Activated T-cell treated with anti-CD3 and anti-CD28 coated beads for 24 hours (primary cell): ENCODE results near the gene OLFML1.
A peak's percentile ranks its signal among the peaks of the same experiment; 100 is the strongest.
"Not testable (repeated sequence)": the region's sequence is repeated elsewhere in the genome, so short reads cannot be mapped to it uniquely, and the experiment has no call there.

Source experiments
- DNase-seq: peaks from one replicate; pipeline ENCODE4 v3.0.0-alpha.2; 2020; ENCODE audit warnings: low read depth

OLFML1 gene

DNA sequence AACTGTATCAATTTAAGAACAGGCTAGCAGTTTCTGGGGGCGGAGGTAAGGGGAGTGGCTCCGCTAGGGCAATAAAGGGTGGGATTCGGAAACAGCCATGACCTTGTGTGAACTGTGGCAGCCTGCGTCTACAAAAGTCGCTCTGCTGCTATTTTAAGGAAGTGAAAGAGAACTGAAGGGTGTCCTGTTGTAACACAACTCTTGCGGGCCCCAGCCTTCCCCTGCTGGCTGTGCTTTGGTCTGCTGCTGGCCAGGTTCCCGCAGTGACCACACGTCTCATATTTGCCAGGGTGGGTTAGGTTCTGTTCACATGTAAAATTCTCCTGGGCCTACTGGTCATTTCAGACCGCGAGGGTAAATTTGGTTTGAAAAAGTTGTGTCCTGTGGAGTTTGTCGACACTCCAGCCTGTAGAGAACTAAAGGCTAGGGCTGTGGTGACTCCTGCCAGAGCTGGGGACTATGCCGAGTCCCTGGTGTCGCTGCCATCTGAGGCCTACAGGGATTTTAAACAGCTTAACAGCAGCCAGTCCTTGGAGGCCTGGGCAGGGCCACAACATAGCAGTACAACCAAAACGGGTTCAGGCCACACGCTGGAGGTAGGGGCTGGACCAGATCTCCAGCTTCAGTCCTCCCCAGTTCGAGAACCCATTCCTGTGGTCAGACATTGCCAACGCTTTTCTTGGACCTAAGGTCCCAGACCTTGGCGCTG is 27.4 kb downstream of the OLFML1 start:
- no peak for DNase-seq

DNA sequence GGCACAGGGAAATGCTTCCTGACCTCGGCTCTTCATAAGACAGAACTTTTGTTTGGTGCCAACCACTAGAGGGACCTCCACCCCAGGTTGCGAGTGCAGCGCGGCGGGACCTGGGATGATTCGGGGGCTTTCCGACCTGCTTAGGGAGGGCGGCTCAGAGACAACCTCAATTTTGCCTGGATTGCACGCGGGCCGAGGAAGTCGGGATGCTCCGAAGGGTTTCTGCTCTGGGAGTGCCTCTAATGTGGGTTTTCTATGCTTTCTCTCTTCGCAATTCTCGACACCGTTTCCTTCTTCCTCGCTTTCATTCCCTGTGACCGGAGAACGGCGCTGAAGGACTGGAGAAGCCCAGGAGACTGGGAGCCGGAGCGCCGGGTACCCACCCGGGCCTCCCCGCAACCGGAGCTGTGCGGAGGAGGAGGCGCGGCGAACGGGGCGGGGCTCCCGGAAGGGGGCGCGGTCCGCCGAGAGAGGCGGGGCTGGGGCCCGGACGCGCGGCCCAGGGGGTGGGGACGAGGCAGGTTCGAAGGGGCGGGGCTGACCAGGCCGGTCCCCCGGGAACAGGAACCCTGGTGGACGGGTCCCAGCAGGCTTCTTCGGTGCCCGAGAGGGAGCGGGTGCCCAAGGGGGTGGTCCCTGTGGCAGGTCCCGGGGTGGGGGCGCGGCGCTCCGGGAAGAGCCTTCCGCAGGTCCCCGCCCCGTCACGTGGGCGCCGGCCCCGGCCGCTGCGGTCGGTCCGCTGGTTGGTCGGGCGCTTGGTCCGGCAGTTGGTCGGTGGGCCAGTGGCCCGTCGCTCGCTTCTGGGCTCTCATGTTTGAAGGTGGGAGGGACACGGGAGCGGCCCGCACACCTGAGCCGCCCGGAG is 28.2 kb downstream of the OLFML1 start, which contains the start of gene PPFIBP2:
TSS of gene PPFIBP2 (plus strand) at position 766 of the 865 bp plus-strand sequence. CDS start 35,477 bp downstream, outside the sequence.
- DNase-seq = peak; percentile 80

DNA sequence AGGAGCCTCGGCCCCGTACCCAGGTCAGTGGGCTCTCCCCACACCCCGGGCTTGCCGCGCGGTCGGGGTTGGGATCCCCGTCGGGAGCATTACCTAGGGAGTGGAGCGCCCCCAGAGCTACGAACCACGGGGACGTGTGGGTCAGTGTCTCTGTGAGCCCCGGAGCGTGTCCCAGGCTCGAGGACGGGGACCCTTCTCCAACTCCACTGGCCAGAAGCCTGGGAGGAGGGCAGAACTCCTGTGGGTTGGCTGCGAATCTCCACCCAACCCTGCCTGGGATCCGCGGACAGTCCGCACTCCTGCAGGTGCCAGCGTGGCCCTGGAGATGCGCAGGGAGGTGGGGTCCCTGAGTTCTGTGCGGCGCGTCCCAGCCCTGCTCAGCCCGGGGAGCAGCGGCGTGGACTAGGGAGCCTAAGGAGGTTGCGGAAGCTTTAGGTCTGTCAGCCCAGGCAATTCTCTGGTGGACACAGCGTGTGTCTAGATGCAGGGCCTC is 28.8 kb downstream of the OLFML1 start:
- peak; percentile 13 for DNase-seq

DNA sequence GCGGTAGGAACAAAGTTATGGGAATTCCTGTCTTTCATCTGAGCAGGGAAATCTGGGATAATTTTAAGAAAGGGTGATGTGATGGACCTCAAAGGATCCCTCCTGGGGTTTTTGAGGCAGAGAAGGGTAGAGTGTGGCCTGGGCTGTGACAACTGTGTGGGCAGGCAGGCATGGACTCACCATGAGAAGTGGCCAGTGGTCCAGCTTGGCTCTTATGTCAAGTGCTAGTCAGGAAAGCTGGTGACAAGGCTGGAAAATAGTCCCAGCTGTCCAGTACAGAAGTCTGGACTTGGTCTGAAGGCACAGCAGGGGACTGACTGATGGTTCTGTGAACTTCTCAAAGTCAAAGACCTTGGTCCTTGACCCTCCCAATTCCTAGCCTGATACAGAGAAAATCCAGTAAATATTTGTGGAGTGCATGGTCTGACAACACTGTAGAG is 30.2 kb downstream of the OLFML1 start:
- no peak for DNase-seq

DNA sequence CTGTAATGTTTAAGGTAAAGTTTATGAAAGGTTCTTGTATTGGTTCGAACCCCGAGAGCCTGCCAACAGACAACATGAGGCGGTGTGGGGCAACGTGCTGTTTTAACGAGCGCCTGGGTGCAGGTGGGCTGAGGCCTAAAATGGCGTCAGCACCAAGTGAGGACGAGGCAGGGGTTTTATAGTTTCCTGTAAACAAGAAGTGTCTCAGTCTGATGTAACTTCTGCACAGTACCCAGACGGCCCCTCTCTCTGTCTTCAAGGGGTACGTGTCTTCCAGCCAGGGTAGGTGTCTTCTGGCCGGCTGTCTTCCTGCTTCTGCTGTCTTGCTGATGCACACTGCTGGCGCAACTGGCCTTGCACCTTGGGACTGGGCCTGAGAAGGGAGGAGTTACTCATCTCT is 31.2 kb downstream of the OLFML1 start:
- no peak for DNase-seq

DNA sequence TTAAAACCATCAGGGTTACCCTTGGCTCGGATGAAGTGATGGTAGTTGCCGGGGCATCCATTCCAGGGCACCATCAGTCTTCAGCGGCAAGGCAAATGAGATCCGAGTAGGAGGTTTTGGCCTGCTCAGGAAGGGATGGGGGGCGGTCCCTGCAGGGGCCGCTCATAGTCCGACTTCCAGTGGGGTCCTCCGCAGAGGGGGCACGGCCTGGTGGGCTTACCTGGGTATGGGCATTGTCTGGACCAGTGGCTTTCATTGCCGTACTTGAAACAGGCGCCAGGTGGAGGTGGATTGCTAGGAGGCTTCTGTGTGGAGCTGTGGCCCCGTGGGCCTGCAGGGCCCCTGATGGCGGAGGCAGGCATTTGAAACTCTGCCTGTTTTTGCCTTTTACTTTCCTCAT is 32.4 kb downstream of the OLFML1 start:
- not testable (repeated sequence) for DNase-seq

DNA sequence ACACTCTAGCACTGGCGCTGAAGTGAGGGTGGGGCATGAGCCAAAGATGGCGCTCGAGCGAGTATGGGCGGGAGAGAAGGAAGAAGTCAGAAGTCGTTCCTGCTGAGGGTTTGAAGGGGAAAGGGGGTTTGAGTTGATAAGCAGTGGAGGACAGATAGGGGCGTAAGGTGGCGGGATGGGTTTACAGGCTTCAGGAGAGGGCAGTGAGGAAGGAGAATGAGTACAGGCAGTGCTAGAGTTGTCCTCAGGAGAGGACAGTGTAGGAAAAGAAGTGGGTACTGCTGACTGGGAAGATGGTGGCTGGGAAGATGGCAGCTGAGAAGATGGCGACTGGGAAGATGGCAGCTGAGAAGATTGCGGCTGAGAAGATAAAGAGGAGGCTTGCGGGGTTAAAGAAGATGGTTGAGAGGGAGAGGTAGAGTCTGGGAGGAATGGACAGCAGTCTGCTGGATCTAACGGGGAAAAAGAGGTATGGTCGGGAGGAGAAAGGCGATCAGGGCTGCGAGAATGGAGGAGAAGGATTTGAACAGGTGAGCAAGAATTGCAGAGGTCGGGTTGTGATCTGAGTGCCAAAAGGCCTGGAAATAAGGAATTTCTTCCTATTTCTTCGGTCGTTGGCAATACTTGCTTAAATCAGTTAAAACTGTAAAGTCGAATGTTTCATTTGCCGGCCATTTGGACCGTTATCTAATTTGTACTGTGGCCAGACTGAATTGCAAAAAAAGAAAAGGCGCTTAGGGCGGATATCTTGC is 33.7 kb downstream of the OLFML1 start:
- DNase-seq = no peak

DNA sequence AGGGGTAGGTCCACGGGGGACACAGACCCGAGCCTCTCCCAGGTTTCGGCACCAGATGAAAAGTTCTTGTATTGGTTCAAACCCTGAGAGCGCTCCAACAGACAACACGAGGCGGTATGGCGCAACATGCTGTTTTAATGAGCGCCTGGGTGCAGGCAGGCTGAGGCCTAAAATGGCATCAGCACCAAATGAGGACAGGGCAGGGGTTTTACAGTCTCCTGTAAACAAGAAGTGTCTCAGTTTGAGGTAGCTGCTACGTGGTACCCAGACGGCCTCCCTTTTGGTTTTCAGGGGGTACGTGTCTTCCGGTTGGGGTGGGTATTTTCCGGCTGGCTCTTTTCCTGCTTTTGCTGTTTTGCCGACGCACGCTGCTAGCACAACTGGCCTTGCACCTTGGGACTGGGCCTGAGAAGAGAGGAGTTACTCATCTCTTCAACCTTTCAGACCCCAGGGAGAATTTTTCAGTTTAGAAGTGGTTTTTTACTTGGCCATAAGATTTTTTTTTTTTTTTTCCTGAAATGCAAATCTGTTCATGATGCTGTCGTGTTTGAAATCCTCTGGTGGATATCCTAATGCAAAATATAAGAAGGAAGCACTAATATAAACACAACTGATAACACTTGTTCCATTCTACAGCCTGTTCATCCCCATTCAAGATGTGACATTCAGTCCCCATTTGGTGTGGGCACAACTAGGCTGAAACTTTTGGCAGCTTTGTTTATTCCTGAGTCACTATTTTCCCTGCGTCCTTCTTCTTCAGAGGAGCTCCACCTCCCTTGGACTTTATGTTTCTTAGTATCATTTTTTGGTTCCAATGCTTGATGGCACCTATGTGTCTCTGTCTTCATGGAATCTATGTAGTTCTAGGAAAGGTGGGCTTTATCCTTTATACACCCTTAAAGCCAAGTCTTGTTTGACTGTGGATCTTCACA is 35.0 kb downstream of the OLFML1 start:
- DNase-seq = no peak

DNA sequence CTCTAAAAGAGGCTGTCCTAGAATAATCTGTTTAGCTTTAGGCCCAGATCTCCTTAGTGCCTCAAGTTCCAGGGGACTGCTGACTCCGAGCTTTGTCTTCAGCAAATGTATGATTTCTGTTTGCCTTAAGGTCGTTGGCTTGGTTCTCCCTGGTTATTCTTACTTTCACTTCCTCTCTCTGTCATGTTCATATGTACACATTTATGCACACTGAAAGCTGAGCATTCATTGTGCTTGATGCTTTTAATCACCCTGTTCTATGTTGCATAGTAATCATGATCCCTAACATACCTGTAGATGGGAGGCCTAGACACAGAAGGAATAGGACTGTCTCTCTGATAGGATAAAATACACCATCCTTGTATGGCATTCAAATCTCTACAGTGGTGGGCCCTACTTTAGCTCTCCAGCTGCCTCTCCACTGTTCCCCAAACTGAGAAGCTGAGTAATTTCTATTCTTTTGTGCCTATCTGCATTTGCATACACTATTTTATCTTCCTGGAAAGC is 35.7 kb downstream of the OLFML1 start:
- DNase-seq = no peak

DNA sequence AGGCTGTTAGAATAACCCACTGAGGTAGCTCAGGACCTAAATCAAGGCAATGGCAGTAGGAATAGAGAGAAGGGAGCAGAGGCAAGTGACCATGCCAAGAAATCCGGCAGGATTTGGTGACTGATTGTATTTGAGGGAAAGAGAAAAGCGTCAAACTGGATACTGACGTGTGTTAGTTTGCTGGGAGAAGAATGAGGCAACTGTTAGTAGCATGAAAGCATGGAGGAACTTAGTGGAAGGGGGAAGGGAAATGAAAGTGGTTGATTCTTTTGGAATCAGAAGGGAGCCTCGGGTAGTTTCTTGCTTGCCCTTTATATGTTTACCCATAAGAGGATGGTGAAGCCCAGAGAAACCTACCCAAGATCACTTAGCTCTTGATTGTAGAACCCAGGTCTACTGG is 36.8 kb downstream of the OLFML1 start:
- DNase-seq = no peak

DNA sequence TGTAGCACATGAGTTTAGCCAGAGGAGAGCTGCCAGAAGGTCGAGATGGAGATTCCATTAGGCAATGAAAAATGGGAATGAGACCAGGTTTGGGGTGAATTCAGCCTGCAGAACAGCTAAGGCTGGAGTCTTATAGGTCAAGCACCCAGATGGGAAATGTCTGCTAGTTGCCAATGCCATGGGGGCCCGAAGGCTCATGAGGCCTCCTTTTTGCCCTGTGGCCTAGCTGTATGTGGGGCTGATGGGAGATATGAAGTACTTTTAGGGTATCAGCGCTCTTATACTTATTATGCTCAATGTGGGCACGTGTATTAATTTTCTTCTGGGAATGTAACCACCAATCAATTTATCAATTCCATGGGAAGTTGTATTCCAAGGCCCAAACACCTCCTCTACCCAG is 37.2 kb downstream of the OLFML1 start:
- no peak for DNase-seq

DNA sequence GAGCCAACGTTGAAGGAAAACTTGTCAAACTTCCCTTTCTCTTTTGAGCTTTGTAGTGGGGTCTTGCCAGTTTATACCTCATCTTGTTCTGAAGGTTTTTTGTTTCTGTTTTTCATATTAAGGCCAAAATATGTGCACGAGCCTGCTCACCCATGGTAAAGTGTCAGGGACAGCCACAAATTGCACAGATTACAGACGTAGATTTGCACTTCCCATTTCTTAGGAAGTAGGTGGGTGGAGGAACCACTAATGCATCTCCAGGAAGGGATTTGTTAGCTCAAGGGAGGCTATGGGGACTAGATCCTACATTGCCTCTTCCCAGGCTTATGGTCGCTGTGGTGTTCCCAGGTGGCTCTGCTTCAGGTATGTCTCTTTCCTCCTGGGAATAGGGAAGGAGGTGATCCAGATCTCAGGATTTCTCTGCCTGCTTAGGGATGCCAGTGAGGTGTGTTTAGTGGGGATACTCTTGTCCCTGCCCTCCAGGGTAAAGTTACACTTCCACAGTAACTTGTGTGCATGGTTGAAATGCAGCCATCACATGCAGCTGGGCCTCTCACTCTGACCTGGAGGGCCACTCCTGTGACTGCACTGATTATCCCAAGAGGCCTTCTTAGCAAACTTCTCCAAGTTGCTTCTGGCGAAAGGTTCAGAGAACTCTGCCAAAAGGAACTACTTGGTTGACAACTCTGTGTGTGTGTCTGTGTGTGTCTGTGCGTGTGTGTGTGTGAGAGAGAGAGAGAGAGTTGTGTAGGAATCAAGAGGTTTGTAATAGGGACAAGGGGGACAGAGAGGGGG is 38.3 kb downstream of the OLFML1 start:
- DNase-seq = no peak

DNA sequence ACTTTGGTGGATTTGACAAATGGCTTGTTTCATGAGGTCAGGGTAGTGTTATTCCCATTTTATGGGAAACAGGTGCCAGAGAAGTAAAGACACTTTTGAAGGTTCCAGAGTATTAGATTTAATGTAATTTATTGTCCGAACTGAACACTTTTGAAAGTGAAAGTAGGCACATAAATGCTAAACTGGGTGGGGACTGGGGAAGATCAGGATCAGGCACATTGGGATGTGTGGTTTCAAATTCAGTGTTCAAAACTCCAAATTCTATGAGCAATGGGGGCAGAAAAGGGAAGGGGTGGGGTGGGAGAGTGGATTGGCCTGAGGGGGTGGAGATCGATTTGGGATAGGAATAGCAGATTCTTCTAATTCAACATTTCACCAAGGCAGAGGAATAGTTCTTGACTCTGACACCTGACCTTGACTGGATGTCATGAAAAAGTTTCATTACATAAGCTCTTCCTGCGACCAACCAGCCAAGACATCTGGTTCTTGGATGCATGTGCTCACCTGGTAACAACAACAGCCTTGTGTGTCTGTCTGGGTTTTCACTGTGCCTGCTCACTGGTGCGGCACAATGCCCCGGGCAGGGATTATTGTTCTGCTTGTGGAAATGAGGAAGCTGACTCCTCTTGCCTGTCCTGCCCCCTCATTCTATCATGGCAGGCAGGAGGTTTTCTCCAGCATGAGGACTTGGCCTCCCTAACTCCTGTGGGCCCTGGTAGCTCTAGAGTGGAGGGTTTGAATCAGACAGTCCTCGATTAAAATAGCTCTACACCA is 39.3 kb downstream of the OLFML1 start:
- no peak for DNase-seq

DNA sequence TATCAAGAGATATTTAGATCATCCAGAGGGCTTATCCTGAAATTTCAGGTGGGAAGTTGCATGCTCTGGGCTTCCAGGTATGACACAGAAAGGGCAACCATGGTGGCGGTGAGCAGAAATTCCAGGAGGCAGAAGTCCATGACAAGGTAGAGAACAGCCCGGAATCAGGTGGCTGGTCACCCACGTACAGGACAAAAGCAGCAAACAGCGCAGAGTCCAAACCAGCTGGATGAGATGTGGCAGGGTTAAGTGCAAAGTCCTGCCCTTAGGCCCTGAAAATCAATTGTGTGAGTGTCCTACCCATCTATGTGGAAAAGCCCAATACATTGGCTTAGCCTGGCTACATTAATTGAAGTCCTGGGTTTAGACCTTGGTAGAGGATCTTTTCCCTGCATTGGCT is 40.1 kb downstream of the OLFML1 start:
- DNase-seq = no peak

DNA sequence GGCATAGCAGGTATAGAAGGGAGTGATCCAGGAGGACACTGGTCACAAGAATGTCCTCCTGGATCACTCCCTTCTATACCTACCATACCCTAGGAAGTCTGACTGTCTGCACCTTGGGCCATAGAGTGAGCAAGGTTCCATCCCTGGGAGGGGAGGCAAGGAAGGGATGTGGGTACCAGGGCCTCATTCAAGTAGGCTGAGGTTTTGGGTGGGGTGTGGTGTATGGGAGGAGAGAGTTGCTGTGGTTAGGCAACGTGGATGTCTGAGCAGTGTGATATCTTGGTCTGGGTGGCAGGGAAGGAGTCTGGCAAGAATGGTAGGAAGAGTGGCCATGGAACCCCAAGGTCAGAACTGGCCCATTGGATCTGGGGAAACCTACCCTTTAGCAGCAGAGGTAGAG is 41.7 kb downstream of the OLFML1 start:
- DNase-seq = no peak

DNA sequence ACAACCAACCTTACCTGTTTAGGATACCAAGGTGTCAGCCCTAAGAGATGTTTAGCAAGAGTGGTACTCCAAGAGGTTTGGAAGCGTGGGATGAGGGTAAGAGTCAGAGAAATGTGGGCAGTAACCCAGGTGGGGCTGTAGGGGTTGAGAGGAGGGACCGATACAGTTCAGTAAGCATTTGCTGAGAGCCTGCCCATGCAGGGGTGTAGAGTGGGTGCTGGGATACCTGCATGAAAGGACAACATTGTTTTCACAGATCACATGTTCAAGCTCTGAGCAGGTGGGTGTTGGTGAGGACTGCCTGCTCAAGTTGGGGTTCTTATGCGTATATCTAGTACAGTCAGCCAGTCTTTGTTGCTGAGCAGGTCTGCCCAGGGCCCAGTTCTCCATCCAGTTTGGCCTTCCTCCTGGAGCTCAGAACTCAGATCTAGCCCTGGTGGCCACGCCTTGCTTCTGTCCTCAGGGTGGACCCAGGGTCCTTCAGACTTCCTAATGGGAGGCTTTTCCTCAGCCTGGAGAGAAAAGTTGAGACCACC is 43.3 kb downstream of the OLFML1 start:
- DNase-seq = no peak

DNA sequence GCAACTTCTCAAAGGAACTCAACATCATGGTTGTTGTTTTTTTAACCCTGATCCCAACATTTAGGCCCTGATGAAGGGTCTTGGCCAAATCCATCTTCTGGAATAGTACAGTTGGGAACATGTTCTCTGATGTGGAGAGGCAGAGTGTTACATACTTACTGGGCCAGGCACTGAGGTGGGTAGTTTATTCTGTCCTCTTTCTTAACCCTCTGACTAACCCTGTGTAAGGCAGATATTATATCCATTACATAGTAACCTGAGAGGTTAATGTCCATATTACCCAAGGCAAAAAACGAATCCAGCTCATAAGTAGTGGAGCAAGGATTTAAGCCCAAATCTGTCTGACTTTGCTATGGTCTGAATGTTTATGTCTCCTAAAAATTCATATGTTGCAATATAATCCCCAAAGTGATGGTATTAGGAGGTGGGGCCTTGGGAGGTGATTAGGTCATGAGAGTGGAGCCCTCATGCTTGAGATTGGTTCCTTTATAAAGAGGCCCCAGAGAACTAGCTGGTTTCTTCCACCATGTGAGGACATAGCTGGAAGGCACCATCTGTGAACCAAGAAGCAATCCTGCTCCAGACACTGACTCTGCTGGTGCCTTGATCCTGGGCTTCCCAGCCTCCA is 44.8 kb downstream of the OLFML1 start:
- no peak for DNase-seq

DNA sequence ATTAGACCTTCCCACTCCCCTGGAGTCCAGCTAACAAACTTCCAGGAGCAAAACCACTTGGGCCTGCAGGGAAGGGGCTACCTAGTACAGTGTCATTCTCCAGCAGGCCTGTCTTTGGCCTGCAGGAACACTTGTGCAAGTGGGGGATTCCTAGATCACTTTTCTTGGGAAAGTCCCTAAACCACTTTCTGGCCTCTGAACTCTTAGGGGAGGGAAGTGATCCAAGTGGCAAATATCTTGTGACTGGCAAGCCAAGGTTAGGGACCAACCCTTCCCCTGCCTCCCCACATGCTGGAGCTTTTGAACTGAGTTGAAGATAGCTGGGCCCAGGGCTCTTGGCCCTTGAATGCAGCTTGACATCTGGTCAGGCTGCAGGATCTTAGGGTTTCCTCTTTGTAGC is 45.7 kb downstream of the OLFML1 start:
- DNase-seq = no peak
